ENCODE data around the gene VAC14.
"Not testable (repeated sequence)": the region's sequence is repeated elsewhere in the genome, so short reads cannot be mapped to it uniquely, and the experiment has no call there.

The VAC14 gene

GRCh38 chr16:70678121-70678897 lies 122.6 kb downstream of the VAC14 start:
- DNase-seq, result no peak

- DNase-seq, result no peak
These were observed 123.3 kb downstream of the VAC14 start for GRCh38 chr16:70677499-70678120.

GRCh38 chr16:70676675-70677498 lies 124.1 kb downstream of the VAC14 start:
- DNase-seq, result no peak

- DNase-seq, result no peak
These were observed 125.0 kb downstream of the VAC14 start for GRCh38 chr16:70675851-70676513.

- no peak for DNase-seq
These were observed 126.5 kb downstream of the VAC14 start for GRCh38 chr16:70674221-70675014.

- not testable (repeated sequence) for DNase-seq
These were observed 130.0 kb downstream of the VAC14 start for GRCh38 chr16:70670938-70671337.

GRCh38 chr16:70670175-70670574 lies 130.8 kb downstream of the VAC14 start:
- no peak for DNase-seq

GRCh38 chr16:70665806-70666735 lies 134.9 kb downstream of the VAC14 start:
- no peak for DNase-seq

- DNase-seq, result no peak
These were observed 135.8 kb downstream of the VAC14 start for GRCh38 chr16:70665113-70665694.

GRCh38 chr16:70664325-70665112 lies 136.4 kb downstream of the VAC14 start:
- DNase-seq, result no peak

- DNase-seq, result no peak
These were observed 137.2 kb downstream of the VAC14 start for GRCh38 chr16:70663524-70664324.

- no peak for DNase-seq
These were observed 137.9 kb downstream of the VAC14 start for GRCh38 chr16:70662991-70663523.

- no peak for DNase-seq
These were observed 138.9 kb downstream of the VAC14 start for GRCh38 chr16:70661918-70662641.

GRCh38 chr16:70661534-70661917 lies 139.4 kb downstream of the VAC14 start:
- DNase-seq, result no peak

- no peak for DNase-seq
These were observed 140.1 kb downstream of the VAC14 start for GRCh38 chr16:70660672-70661350.

GRCh38 chr16:70659953-70660671 lies 140.8 kb downstream of the VAC14 start:
- DNase-seq, result no peak

GRCh38 chr16:70659546-70659945 lies 141.4 kb downstream of the VAC14 start:
- no peak for DNase-seq

Measured in SW 1271 (cell line).